ENCODE measurements around the gene DOCK4. TPM values are rescaled to one million over a fixed set of nuclear protein-coding genes. Genes with fewer than 3 reads are reported as not detected.

DOCK4 gene
- total RNA-seq, 1 experiment from 2014 or later = 4.9 TPM

- TF ChIP-seq CTCF (conservative IDR thresholded peaks at IDR 0.05) = no peak
- Mint-ChIP-seq H3K27me3 (ENCODE audit: low read depth) (no peaks in the 10 kb centered on the region), H3K36me3 (ENCODE audit: insufficient read depth in 1 of 3, low read depth in 3 of 3) (peaks cover 0 to 9% (median 0%) of the 10 kb centered on the region in 3 experiments; a peak in 2 of 7 replicates), H3K9me3 (peaks cover 0 to 10% of the 10 kb centered on the region in 2 experiments; a peak in 3 of 5 replicates), H3K4me1 (peaks cover 4% of the 10 kb centered on the region in 2 experiments; a peak in 3 of 4 replicates), H3K4me3 (no peak overlapping the region), H3K27ac (no peak overlapping the region)
- no peak overlapping the region for H4K8ac ChIP-seq (replicated peaks; ENCODE audit: insufficient read length, low read depth, low read length)
- no peak overlapping the region for H3K56ac ChIP-seq (ENCODE audit: insufficient read length, low read depth, low read length)
- no peak overlapping the region for H2BK120ac ChIP-seq (ENCODE audit: low read depth, low read length, poor library complexity, severe bottlenecking)
- no CpG with 5 or more reads among the region's 5 CpGs for WGBS (ENCODE audit: extremely low coverage, insufficient read length, low lambda C conversion rate)
- no peaks in the 10 kb centered on the region for H3K79me2 ChIP-seq (ENCODE audit: insufficient read depth, low read length)
- no peak overlapping the region for H2BK12ac ChIP-seq (ENCODE audit: insufficient read length, low read depth, low read length)
- no peak overlapping the region for H3K14ac ChIP-seq (ENCODE audit: insufficient read depth, low read length)
- no peak overlapping the region for H2AK5ac ChIP-seq (ENCODE audit: insufficient read length, low read length)
- H3K9ac ChIP-seq (ENCODE audit: extremely low read depth, insufficient read length, low read length) = no peak overlapping the region
- no peaks in the 10 kb centered on the region for H3K27me3 ChIP-seq (ENCODE audit: insufficient read depth, low read length)
- H4K5ac ChIP-seq (ENCODE audit: insufficient read length, low read depth, low read length) = no peak overlapping the region
- no peak overlapping the region for H3K4me2 ChIP-seq (ENCODE audit: insufficient read depth, insufficient read length, low read length)
- no peaks in the 10 kb centered on the region; the same call in 1 of the 2 replicates for H3K4me1 ChIP-seq (ENCODE audit: insufficient read depth, low read length)
- no peak overlapping the region for H2AFZ ChIP-seq (ENCODE audit: low read length)
- no peaks in the 10 kb centered on the region for H4K20me1 ChIP-seq (ENCODE audit: control insufficient read depth, insufficient read depth, insufficient read length)
- no peak overlapping the region for H2BK15ac ChIP-seq (ENCODE audit: low read depth, low read length)
- H3K4ac ChIP-seq (ENCODE audit: low read depth, low read length) = no peak overlapping the region
- no peak overlapping the region for H3T11ph ChIP-seq (ENCODE audit: low read length)
- no peak overlapping the region for H4K91ac ChIP-seq (ENCODE audit: insufficient read length, low read depth, low read length)
- no peaks in the 10 kb centered on the region for H3K9me3 ChIP-seq (ENCODE audit: control insufficient read depth, low read depth, low read length)
- H3K23me2 ChIP-seq (ENCODE audit: insufficient read length, low read depth, low read length, poor library complexity, severe bottlenecking) = no peaks in the 10 kb centered on the region
- no peak for DNase-seq
- H3K23ac ChIP-seq (ENCODE audit: insufficient read length, low read depth, low read length) = no peak overlapping the region
- no peaks in the 10 kb centered on the region for H3K79me1 ChIP-seq (ENCODE audit: insufficient read depth, low read depth, low read length, poor library complexity, severe bottlenecking)
- no peak overlapping the region for H3K27ac ChIP-seq (ENCODE audit: insufficient read length, low read depth, low read length)
- H3K18ac ChIP-seq (ENCODE audit: insufficient read length, low read depth, low read length) = no peak overlapping the region
- H2BK5ac ChIP-seq (ENCODE audit: insufficient read length, low read length) = no peak overlapping the region
- no peak overlapping the region for H2BK20ac ChIP-seq (ENCODE audit: low read depth, low read length, poor library complexity, severe bottlenecking)
Measured at GRCh38 chr7:112070674-112071256, 135.4 kb downstream of the DOCK4 start.
